Activated T-helper 1 cell treated with anti-CD3 and anti-CD28 coated beads, Interleukin-12 subunit alpha, Interleukin-12 subunit beta, Interleukin-2, Interleukin-4 antibody, amounts not matched to agents 30 ng/mL and 10 ng/mL and 1 ng/mL, durations not matched to agents 14 hours and 24 hours and 36 hours (primary cell): ENCODE results near the gene AP1M1. TPM values are rescaled to one million over a fixed set of nuclear protein-coding genes. Genes with fewer than 3 reads are reported as not detected.

Experiments
- DNase-seq: peaks from one replicate; pipeline ENCODE4 v3.0.0; 2021; ENCODE audit warnings: low spot score
- H3K27ac Mint-ChIP-seq: one replicate; pipeline ENCODE4 v1.8.0; 2021; ENCODE audit warnings: mild to moderate bottlenecking, mixed read lengths
- H3K27me3 Mint-ChIP-seq: one replicate; pipeline ENCODE4 v1.8.0; 2022; ENCODE audit warnings: mild to moderate bottlenecking, moderate library complexity, mixed read lengths; ENCODE audit not compliant: insufficient read depth
- H3K36me3 Mint-ChIP-seq: one replicate; pipeline ENCODE4 v1.8.0; 2021; ENCODE audit warnings: low read depth, mixed read lengths
- H3K4me1 Mint-ChIP-seq: one replicate; pipeline ENCODE4 v1.8.0; 2021; ENCODE audit warnings: low read depth, mixed read lengths
- H3K4me3 Mint-ChIP-seq: one replicate; pipeline ENCODE4 v1.8.0; 2021; ENCODE audit warnings: mild to moderate bottlenecking, moderate library complexity, mixed read lengths
- H3K9me3 Mint-ChIP-seq: one replicate; pipeline ENCODE4 v1.8.0; 2021; ENCODE audit warnings: mixed read lengths
- intact Hi-C: fragments of 100-400 bp; cut with micrococcal nuclease; formaldehyde crosslinking; loops from one replicate; pipeline ENCODE4 v1.15.1; 2024
- total RNA-seq: library from RNA; stranded (reverse); gene quantifications from 2 replicates; pipeline ENCODE4 v1.2.3, GENCODE V29; 2022

The AP1M1 gene
- total RNA-seq, 1 donor from 2014 or later = 116 TPM

DNA sequence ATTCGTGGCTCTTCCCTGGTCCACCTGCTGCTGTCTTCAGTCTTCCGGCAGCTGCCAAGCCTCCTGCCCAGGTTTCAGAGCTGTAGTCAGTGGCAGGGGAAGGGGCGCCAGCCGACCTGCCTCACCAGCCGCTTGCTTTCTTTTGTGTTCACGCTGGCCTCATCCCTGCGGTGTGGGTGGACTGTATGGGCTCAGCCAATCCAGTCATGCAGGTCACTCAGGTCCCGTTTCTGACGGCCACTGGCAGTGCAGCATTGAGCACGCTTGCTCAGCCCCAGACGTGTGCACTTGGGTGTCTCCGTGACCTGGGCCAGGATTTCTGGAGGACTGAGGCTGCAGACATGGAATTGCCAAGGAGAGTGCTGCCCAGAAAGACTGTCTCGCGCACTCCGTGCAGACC is 26.0 kb downstream of the AP1M1 start:
- Mint-ChIP-seq H3K4me3 (no peak overlapping the region), H3K27me3 (no peaks in the 10 kb centered on the region), H3K36me3 (peaks cover 51% of the 10 kb centered on the region), H3K27ac (no peak overlapping the region), H3K9me3 (peaks cover 25% of the 10 kb centered on the region), H3K4me1 (no peaks in the 10 kb centered on the region)
- DNase-seq = no peak
- intact Hi-C loops = no loop called here

DNA sequence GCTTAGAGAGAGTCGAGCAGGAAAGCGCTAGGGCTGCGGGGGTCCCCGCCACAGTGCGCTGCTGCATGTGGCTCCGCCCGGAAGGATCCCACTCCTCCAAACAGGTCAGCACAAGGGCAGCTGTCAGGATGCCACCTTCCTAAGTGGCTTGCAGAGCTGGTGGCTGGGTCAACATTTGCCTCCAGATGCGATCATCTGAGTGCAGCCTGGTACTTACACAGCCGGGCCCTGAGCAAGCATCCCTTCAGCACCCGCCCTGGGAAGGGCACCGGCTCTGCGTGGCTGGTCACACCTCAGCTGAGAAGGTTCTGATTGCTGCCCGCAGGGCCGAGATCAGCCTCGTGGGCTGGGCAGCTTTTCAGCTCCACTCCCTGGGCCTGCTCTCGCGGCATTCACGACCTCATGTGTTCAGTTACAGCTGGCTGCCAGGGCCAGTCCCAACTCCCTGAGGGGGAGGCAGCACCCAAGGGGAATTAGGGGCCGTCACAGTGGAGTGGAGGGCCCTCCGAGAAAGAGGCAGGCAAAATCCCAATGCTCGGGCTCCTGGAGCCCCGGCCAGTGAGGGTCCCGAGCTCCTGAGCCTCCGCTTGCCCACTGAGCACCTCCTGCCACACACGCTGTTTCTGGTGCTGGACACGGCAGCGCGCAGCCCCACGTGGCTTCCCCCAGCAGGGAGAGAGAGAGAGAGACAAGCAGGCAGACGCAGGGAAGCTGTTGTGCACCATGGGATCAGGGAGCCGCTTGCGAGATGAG is 26.8 kb downstream of the AP1M1 start:
- H3K4me3 Mint-ChIP-seq = no peak overlapping the region
- no peak overlapping the region for H3K27ac Mint-ChIP-seq
- no peak for DNase-seq
- H3K4me1 Mint-ChIP-seq = no peaks in the 10 kb centered on the region
- peaks cover 49% of the 10 kb centered on the region for H3K36me3 Mint-ChIP-seq
- no peaks in the 10 kb centered on the region for H3K27me3 Mint-ChIP-seq
- H3K9me3 Mint-ChIP-seq = peaks cover 21% of the 10 kb centered on the region
- intact Hi-C loops = no loop called here

DNA sequence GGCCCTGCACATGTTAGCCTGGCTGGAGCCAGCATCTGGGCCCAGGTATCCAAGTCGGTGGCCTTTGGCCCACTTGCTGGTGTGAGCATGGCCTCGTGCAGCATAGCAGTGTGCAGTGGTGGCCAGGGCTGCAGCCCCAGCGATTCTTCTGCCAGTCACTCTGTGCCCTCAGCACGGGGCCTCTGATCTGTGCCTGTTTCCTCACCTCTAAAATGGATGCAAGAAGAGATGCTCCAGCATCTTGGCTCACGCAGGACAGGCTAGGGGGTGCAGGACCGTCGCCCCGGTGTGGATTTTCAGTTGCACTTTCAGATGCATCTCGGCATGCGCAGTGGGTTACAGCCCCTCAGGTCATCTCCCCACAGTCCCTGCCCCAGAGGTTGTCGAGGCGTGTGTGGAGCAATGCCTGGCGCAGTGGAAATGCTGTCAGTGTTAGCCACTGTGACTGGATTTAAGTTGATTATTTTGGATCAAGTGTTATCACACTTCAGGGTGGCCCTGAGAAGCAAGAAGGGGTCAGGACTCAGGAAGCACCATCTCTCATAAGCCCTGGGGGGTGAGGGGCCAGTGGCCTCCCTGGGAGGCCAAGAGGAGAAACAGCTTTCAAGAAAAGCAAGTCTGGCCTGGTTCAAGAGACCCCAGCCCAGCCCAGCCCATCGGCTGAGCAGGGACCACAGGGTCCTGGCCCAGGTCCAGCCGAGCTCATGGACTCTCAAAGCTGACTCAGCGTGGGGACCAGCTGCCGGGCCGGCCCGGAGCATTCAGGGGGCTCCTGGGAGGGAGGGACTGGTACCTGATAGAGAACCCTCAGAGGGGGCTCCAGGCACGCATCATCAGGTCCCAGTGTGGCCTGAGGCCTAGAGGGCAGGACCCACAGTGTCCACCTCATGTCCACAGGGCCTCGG is 27.8 kb downstream of the AP1M1 start:
- intact Hi-C loops = no loop called here
- H3K27me3 Mint-ChIP-seq = no peaks in the 10 kb centered on the region
- H3K4me1 Mint-ChIP-seq = no peaks in the 10 kb centered on the region
- no peak for DNase-seq
- no peak overlapping the region for H3K27ac Mint-ChIP-seq
- H3K9me3 Mint-ChIP-seq = peaks cover 16% of the 10 kb centered on the region
- no peak overlapping the region for H3K4me3 Mint-ChIP-seq
- peaks cover 42% of the 10 kb centered on the region for H3K36me3 Mint-ChIP-seq

DNA sequence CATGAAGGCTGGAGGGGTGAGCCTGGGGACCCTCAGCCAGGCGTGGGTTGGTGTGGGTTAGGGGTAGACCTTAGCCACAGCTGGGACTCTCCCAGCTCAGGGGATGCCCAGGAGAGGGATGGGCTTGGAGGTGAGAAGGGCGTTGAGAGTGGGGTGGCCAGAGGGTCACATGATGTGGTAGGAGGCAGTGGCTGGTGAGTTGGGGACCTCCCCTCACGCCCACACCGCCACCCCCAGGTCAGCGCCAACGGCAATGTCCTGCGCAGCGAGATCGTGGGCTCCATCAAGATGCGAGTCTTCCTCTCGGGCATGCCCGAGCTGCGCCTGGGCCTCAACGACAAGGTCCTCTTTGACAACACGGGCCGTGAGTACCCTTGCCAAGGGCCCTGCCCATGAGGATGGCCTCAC is 28.5 kb downstream of the AP1M1 start:
- Mint-ChIP-seq H3K9me3 (peaks cover 9% of the 10 kb centered on the region), H3K4me3 (no peak overlapping the region), H3K36me3 (peaks cover 39% of the 10 kb centered on the region), H3K27ac (no peak overlapping the region), H3K4me1 (no peaks in the 10 kb centered on the region), H3K27me3 (no peaks in the 10 kb centered on the region)
- intact Hi-C loops = no loop called here
- DNase-seq = no peak

DNA sequence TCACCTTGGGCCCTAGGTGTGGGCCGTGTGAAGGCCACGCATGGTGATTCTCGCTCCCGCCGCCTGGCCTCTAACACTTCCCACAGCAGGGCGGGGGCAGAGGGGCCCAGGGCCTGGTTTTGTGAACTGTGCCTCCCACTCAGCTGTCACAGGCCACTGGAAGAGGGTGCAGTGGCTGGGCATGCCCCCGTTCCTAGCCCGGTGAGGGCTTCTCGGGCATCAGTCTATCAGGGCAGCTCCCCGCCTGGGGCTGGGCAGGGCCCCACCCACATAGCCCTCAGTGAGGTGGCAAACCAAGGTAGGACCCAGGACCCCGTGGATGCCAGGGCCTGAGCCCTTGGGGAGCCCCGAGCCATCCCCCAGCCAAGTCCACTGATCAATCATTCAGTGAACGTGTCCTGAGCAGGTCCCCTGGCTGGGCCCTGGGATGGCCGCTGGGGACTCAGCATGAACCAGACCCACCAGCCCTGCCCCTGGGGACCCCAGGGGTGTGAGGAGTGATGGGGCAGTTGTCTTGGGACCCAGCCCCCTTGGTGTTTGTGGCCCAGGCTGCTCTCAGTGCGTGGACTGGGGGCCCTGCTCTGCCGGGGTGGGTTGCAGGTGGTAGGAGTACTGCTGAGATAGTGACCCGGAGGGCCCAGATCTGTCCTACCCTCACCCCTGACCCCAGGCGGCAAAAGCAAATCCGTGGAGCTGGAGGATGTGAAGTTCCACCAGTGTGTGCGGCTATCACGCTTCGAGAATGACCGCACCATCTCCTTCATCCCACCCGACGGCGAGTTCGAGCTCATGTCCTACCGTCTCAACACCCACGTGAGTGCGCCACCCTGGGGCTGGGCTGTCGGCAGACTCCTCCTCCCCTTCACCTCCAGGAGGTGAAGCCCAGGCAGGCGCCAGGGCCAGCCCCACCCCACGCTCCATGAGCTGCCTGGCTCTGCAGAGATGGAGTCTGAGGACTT is 29.4 kb downstream of the AP1M1 start:
- DNase-seq = no peak
- Mint-ChIP-seq H3K9me3 (peaks cover 6% of the 10 kb centered on the region), H3K27ac (no peak overlapping the region), H3K4me1 (no peaks in the 10 kb centered on the region), H3K27me3 (no peaks in the 10 kb centered on the region), H3K36me3 (peaks cover 37% of the 10 kb centered on the region), H3K4me3 (no peak overlapping the region)
- intact Hi-C loops = no loop called here

DNA sequence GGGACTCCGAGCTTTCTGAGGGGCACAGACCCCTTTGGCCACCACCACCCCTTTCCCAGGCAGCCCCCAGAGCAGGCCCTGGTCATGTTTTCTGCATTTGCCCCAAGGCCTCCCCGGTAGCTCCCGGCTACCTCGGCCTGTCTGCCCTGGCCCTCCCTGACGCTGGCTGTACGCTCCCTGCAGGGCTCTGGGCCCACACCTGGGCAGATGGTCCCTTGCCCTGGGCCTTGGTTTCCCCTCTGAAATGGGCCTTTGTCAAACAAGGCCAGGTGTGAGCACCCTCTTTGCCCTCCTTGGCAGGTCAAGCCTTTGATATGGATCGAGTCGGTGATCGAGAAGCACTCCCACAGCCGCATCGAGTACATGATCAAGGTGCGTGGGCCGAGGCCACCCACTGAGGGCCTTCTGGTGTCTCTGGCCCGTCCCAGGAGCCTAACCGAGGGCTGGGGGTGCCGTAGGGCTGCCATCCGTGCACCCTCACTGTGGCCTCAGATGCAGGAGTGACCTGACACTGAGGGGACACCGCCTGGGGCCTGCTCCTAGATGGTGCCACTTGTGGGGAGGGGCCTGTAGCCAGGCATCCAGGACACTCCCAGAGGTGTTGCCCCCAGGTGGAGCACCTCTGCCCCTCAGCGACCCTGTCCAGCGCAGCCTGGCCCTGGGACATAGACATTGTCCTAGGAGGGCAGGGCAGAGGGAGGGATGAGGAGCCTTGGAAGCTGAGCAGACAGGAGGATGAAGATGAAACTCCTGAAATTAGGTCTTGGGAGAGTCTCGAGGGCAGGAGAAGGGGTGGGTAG is 30.3 kb downstream of the AP1M1 start:
- Mint-ChIP-seq H3K27ac (no peak overlapping the region), H3K36me3 (peaks cover 35% of the 10 kb centered on the region), H3K4me3 (no peak overlapping the region), H3K4me1 (no peaks in the 10 kb centered on the region), H3K27me3 (no peaks in the 10 kb centered on the region), H3K9me3 (no peaks in the 10 kb centered on the region)
- intact Hi-C loops = no loop called here
- DNase-seq = no peak

DNA sequence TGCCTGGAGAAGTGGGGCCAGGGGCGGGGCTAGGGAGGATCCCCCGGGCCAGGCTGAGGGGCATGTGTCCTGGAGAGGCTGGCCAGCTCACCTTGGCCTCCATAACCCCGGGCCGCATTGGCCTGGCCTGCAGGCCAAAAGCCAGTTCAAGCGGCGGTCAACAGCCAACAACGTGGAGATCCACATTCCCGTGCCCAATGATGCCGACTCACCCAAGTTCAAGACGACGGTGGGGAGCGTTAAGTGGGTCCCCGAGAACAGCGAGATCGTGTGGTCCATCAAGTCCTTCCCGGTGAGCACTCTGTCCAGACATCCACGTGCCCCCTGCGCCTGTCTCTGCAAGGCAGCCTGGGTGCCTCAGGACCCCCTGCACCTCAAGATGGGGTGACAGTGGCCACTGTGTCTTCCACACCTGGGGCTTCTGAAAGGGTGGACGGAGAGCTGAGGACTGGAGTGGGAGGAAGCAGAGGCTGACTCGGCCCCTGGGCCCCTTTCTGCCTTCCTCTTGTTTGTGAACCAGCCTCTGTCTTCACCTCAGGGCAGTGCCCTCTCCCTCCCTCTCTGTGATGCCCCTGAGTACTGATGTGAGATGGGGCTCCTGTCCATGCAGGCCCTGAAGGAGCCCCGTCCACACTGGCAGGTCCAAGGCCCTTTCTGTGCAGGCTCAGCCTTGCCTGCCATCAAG is 31.1 kb downstream of the AP1M1 start:
- no peaks in the 10 kb centered on the region for H3K27me3 Mint-ChIP-seq
- H3K4me1 Mint-ChIP-seq = no peaks in the 10 kb centered on the region
- H3K27ac Mint-ChIP-seq = no peak overlapping the region
- no peak for DNase-seq
- H3K4me3 Mint-ChIP-seq = no peak overlapping the region
- peaks cover 31% of the 10 kb centered on the region for H3K36me3 Mint-ChIP-seq
- intact Hi-C loops = no loop called here
- H3K9me3 Mint-ChIP-seq = no peaks in the 10 kb centered on the region

DNA sequence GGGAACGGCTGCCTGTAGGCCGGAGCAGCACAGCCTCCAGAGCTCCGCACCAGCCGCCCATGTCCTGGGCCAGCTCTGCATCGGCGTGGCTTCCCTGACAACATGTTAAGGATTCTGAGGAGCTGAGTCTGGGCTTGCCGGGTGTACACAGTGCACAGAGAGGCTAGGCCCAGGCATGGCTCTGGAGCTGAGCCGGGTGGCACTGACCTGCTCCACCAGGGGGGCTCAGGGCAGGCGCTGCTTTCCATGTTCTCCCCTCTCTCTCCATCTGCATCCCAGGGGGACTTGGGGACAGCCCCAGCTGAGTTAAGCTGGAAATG is 31.6 kb downstream of the AP1M1 start:
- Mint-ChIP-seq H3K27ac (no peak overlapping the region), H3K4me1 (no peaks in the 10 kb centered on the region), H3K9me3 (no peaks in the 10 kb centered on the region), H3K27me3 (no peaks in the 10 kb centered on the region), H3K4me3 (no peak overlapping the region), H3K36me3 (peaks cover 29% of the 10 kb centered on the region)
- intact Hi-C loops = no loop called here
- no peak for DNase-seq

DNA sequence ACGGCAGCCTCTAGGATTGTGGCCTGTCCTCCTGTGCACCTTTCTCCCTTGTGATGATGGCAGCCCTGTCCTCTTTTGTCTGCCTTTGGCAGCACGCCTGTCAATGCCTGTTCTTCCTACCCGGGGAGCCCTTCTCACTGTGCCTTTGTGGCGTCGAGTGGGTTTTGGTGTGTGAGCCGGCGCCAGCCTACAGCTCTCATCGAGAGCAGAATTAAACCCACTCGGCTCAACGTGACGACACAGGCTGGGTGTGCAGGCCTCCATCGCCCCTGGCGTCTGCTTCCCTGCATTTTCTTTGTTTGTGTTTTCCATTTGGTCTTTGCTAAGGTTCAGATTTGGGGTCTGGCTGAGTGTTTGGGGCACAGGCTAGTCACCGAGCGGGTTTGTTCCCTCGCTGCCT is 34.4 kb downstream of the AP1M1 start:
- Mint-ChIP-seq H3K27ac (no peak overlapping the region), H3K4me3 (no peak overlapping the region)
- intact Hi-C loops = no loop called here

DNA sequence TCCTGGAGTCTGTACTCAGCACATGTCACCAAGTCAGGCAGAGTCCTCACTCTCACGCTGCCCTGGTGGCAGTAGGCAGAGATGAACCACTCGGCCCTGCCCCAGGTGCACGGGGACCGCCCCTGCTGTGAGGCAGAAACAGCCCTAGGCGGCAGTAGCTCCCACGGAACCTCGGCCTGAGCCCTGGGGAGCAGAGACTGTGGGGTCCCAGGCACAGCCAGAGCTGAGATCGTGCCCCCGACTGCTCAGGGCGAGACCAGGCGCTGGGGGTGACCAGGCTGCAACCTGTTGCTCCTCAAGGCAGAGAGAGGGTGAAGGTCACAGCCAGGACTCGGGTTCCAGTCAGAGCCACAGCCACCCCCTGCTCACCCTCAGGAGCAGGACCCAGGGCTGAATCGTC is 34.9 kb downstream of the AP1M1 start:
- no peaks in the 10 kb centered on the region for H3K27me3 Mint-ChIP-seq
- no peak overlapping the region for H3K27ac Mint-ChIP-seq
- H3K4me3 Mint-ChIP-seq = no peak overlapping the region
- peaks cover 10% of the 10 kb centered on the region for H3K4me1 Mint-ChIP-seq
- no peaks in the 10 kb centered on the region for H3K9me3 Mint-ChIP-seq
- no peak for DNase-seq
- intact Hi-C loops = no loop called here
- peaks cover 45% of the 10 kb centered on the region for H3K36me3 Mint-ChIP-seq

More for the DNA sequence above, 34.4 kb downstream of the AP1M1 start:
- H3K9me3 Mint-ChIP-seq = no peaks in the 10 kb centered on the region
- H3K36me3 Mint-ChIP-seq = peaks cover 45% of the 10 kb centered on the region
- no peaks in the 10 kb centered on the region for H3K27me3 Mint-ChIP-seq
- no peak for DNase-seq
- H3K4me1 Mint-ChIP-seq = peaks cover 10% of the 10 kb centered on the region

DNA sequence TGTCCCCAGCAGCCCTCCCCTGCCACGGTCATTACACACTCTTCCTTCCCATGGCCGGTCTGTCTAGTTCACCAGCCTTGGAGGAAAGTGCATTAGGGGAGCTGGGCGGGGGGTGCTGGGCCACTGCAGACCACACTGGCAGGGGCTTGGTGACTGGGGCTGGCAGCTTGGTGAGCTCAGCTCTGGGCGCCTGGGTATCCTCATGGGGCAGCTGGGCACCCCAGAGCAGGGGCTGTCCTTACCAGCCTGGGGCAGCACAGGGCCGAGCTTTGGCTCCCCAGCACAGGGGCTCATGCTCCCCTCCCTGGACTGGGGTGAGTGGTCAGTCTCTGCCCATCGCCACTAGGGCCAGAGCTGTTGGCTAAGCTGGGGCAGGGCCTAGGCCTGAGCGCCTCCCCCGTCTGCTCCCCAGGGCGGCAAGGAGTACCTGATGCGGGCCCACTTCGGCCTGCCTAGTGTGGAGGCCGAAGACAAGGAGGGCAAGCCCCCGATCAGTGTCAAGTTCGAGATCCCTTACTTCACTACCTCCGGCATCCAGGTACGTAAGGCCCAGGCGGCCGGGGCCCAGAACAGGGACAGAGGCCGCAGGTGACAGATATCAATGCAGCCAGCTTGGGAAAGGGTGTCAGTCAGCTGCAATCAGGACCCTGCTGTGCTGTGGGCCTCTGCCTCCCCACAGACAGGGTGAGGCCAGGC is 35.5 kb downstream of the AP1M1 start:
- Mint-ChIP-seq H3K9me3 (no peaks in the 10 kb centered on the region), H3K4me1 (peaks cover 13% of the 10 kb centered on the region), H3K27me3 (no peaks in the 10 kb centered on the region), H3K27ac (no peak overlapping the region), H3K4me3 (no peak overlapping the region), H3K36me3 (peaks cover 47% of the 10 kb centered on the region)
- no peak for DNase-seq
- intact Hi-C loops = no loop called here
